IPS-18c (cell line): ENCODE measurements around the gene DNAJC3.

Experiments
- H3K4me3 ChIP-seq: 2 replicates; pipeline ENCODE4 v1.7.0; 2013; ENCODE audit warnings: low read depth, mild to moderate bottlenecking, low read length, moderate library complexity; ENCODE audit not compliant: insufficient read depth
- H3K9me3 ChIP-seq: one replicate; pipeline ENCODE4 v1.6.1; 2013; ENCODE audit warnings: mild to moderate bottlenecking, low read length, moderate library complexity; ENCODE audit not compliant: control insufficient read depth, insufficient read depth

Gene DNAJC3

GRCh38 chr13:95842898-95843297, 166.0 kb downstream of the DNAJC3 start:
- no peak overlapping the region for H3K4me3 ChIP-seq
- H3K9me3 ChIP-seq = peaks cover 2% of the 10 kb centered on the region
